GM10266 (cell line): Measurements from ENCODE around the gene APOOL.

Experiments used
- DNase-seq: peaks from one replicate; pipeline ENCODE4 v3.0.0; 2012; ENCODE audit errors: extremely low spot score
- TF ChIP-seq, protein P1 (sequence below): IDR thresholded peaks from 2 replicates; pipeline ENCODE4 v1.5.1; 2012; ENCODE audit warnings: mild to moderate bottlenecking, low read depth; ENCODE audit not compliant: control insufficient read depth, insufficient read depth; ENCODE audit errors: missing control alignments

APOOL gene

DNA sequence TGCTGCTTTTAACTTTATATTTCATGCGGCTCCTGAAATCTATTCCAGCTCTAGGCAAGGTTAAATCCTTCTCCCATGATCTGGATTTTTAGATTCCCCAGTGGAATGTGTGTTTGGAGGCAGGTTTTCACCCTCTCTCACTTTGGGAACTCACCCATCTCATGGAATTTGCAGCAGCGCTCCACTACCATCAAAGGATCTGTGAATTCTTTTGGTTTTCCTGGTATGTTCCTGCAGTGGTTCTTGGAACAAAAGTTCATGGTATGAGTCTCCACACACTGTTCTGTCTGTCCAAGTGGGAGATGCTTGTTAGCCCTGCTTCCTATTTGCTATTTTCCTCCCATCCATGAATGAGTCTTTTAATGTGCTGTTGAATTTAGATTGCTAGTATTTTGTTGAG is 14.0 kb downstream of the APOOL start:
- TF ChIP-seq, protein P1, sequence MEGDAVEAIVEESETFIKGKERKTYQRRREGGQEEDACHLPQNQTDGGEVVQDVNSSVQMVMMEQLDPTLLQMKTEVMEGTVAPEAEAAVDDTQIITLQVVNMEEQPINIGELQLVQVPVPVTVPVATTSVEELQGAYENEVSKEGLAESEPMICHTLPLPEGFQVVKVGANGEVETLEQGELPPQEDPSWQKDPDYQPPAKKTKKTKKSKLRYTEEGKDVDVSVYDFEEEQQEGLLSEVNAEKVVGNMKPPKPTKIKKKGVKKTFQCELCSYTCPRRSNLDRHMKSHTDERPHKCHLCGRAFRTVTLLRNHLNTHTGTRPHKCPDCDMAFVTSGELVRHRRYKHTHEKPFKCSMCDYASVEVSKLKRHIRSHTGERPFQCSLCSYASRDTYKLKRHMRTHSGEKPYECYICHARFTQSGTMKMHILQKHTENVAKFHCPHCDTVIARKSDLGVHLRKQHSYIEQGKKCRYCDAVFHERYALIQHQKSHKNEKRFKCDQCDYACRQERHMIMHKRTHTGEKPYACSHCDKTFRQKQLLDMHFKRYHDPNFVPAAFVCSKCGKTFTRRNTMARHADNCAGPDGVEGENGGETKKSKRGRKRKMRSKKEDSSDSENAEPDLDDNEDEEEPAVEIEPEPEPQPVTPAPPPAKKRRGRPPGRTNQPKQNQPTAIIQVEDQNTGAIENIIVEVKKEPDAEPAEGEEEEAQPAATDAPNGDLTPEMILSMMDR: no peak

DNA sequence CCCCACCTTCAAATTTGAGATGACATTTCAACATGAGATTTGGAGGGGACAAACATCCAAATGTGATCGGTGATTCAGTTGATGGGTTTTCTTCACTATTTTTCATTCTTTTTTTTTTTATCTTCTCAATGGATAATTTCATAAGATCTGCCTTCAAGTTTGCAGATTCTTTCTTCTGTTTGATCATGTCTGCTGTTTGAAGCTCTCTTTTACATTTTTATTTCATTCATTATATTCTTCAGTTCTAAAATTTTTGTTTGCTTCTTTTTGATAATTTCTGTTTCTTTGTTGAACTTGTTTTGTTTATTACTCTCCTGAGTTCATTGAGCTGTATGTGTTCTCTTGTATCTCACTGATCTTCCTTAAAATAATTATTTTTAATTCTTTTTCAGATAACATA is 14.8 kb downstream of the APOOL start:
- TF ChIP-seq, protein P1: no peak
- no peak for DNase-seq

More for the DNA sequence above, 14.0 kb downstream of the APOOL start:
- DNase-seq: no peak

DNA sequence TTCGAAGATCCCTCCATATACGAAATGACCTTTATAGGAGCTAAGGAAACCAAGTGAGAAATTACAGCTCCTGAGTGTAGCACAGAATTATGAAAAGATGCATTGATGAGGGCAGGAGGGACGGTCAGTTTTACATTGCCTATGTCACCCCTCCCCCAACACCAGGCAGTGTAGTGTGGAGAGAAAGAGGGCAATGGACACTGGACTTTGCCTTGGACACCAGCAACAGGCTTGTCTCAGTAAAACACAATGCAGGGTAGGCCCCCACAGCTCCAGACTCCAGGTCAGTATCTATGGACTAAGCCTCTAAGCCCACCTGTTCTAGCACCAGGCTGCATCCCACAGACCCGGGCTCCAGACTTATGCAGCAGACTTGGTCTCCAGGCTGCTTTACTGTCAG is 16.5 kb downstream of the APOOL start:
- DNase-seq: no peak
- TF ChIP-seq, protein P1: no peak

DNA sequence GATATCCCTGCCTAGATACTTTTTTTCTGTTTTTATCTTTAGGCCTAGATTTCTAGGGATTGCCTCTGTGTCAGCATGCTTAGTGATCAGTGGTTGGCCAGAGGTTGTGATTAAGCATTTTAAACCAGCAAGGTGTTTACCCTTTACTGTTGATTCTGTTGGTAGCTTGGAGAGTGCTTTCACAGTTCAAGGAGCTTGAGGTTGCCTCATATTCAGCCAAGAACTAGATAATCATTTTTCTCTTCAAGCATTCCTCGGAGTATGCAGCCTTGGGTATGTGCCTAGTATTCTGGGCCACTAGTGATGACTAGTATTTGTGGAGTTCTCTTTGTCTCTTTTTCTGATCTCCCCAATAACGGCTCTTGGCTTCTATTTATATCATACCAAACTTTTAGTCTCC is 20.4 kb downstream of the APOOL start:
- no peak for DNase-seq

DNA sequence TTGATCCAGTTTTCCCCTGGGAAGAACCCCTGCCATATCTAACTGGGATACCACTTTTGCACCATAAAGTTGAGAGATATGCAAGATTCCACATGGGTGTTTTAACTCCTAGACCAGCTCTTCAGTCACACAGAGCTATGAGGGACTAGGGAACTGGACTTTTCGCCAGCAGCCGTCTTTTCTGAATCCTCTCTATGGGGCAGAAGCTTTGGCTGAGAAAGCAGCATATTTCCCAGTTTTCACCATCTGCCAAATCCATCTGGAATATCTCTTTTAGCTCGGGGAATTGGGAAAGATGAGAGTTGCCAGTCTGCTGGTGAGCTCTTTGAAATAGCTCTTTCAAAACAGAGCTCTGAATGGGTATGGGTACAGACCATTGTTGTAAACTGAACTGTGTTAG is 20.9 kb downstream of the APOOL start:
- TF ChIP-seq, protein P1: no peak
- no peak for DNase-seq

More for the DNA sequence above, 20.4 kb downstream of the APOOL start:
- TF ChIP-seq, protein P1: no peak

DNA sequence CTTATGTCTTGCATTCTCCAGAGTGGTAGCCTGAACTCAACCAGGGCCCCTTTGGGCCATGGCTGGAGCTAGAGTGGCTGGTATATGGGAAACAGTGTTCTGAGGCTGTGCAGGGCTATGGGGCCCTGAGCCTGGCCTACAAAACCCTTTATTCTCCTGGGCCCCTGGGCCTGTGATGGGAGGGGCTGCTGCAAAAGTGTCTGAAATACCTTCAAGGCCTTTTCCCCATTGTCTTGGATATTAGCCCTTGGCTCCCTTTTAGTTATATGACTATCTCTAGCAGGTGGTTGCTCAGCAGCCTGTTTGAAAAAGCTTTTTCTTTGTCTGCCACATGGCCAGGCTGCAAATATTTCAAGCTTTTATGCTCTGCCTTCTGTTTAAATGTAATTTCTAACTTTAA is 22.5 kb downstream of the APOOL start:
- no peak for DNase-seq
- TF ChIP-seq, protein P1: no peak

DNA sequence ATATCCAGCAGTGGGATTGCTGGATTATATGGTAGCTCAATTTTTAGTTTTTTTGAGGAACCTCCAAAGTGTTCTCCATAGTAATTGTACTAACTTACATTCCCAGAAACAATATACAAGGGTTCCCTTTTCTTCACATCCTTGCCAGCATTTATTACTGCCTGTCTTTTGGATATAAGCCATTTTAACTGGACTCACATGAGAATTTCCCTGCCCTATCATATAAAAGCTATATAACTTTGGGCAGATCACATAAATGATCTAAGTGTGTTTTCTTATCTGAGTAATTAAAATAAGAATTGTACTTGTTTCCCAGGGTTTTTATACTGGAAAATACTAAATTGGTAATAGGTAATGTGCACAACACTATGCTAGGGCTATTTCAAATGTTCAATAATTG is 25.4 kb downstream of the APOOL start:
- TF ChIP-seq, protein P1: no peak
- DNase-seq: no peak
